Esophagus (tissue), 2 donors: ENCODE data around the gene ACP5. TPM values are rescaled to one million over a fixed set of nuclear protein-coding genes. Genes with fewer than 3 reads are reported as not detected.
"Not testable (repeated sequence)": the region's sequence is repeated elsewhere in the genome, so short reads cannot be mapped to it uniquely, and the experiment has no call there.

Source experiments
- H3K27ac ChIP-seq, 2 donors: one replicate each; pipeline ENCODE4 v1.5.1; 2013; ENCODE audit warnings: low read depth in 2 of 2, mild to moderate bottlenecking in 2 of 2, inconsistent platforms in 1 of 2, low read length in 1 of 2, moderate library complexity in 1 of 2
- H3K27me3 ChIP-seq, 2 donors: one replicate each; pipeline ENCODE4 v1.6.1; 2013; ENCODE audit warnings: low read length in 2 of 2, control low read depth in 1 of 2, mild to moderate bottlenecking in 1 of 2; ENCODE audit not compliant: insufficient read depth in 2 of 2, control insufficient read depth in 1 of 2
- H3K36me3 ChIP-seq, 2 donors: one replicate each; pipeline ENCODE4 v1.6.1; 2013; ENCODE audit warnings: low read length in 1 of 2; ENCODE audit not compliant: control insufficient read depth in 2 of 2, insufficient read depth in 2 of 2
- H3K4me1 ChIP-seq, 2 donors: one replicate each; pipeline ENCODE4 v1.6.1; 2013; ENCODE audit warnings: low read length in 1 of 2; ENCODE audit not compliant: control insufficient read depth in 2 of 2, insufficient read depth in 2 of 2
- H3K4me3 ChIP-seq, 2 donors: one replicate each; pipeline ENCODE4 v1.5.1; 2013; ENCODE audit warnings: low read length in 2 of 2, mild to moderate bottlenecking in 2 of 2, low read depth in 1 of 2, moderate library complexity in 1 of 2
- H3K9me3 ChIP-seq, 2 donors: one replicate each; pipeline ENCODE4 v1.6.1; 2013; ENCODE audit warnings: mild to moderate bottlenecking in 2 of 2, low read depth in 1 of 2, low read length in 1 of 2, moderate library complexity in 1 of 2; ENCODE audit not compliant: control insufficient read depth in 2 of 2, insufficient read depth in 1 of 2
- WGBS, 2 donors: extraction: QIAGEN DNeasy Blood & Tissue Kit; methylation state at CpG; one replicate each; pipeline ENCODE4 v1.1.7; 2013; 5-methylcytosine and 5-hydroxymethylcytosine counted together
- polyA plus RNA-seq, 2 donors: library from polyadenylated mRNA; stranded (reverse); fragments of 200-250 nt; gene quantifications; one replicate each; pipeline ENCODE4 v1.2.3, GENCODE V29; 2013
- donor health status: healthy with polysubstance abuse.
- donor health status: Bipolar disorder and iron deficiency.

ACP5 gene
- polyA plus RNA-seq: 10 to 100 TPM; 23.5 to 33.9 TPM

- Histone ChIP-seq H3K27me3 (no peaks in the 10 kb centered on the region), H3K27ac (peak within 1 kb of the TSS; percentile 47 to 76), H3K36me3 (peaks cover 0 to 8% of the 10 kb centered on the region in 2 donors), H3K4me3 (peak within 1 kb of the TSS; percentile 39 to 59), H3K9me3 (no peaks in the 10 kb centered on the region), H3K4me1 (peaks cover 0 to 22% of the 10 kb centered on the region in 2 donors)
- 48 to 57% methylated on average over 18 of the region's 18 CpGs for WGBS, 2 donors
These were observed at the start of gene ACP5 for GRCh38 chr19:11577451-11578257. Gene ACP5, minus strand, starts transcription at chr19:11577645. Its CDS starts 328 bp downstream, at chr19:11577317.

DNA sequence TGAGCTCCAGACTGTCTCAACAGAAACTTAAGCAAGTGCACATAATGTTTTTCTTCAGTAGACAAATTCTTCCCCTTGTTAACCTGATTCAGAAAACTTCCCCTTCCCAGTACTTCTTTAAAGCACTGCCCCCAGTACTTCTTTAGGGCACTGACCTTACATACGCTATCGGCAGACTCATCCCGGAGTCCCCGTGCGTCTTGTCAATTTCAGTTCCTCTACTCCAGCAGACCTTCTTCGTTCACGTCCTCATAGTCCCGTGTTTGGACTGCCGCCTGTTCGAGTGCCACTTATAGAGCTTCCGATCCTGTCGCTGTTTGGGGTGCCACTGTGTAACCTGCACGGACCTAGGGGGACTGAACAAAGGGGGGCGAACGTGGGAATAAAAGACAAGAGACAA, 48.8 kb upstream of the ACP5 start:
- no peaks in the 10 kb centered on the region for H3K9me3 ChIP-seq
- no peaks in the 10 kb centered on the region for H3K4me1 ChIP-seq
- no peaks in the 10 kb centered on the region for H3K36me3 ChIP-seq
- no peak overlapping the region for H3K4me3 ChIP-seq
- 83 to 85% methylated on average over 15 of the region's 15 CpGs for WGBS, 2 donors
- H3K27me3 ChIP-seq: no peaks in the 10 kb centered on the region
- no peak overlapping the region for H3K27ac ChIP-seq

GRCh38 chr19:11624069-11624463, 46.6 kb upstream of the ACP5 start:
- 32 to 41% methylated on average over 4 of the region's 4 CpGs for WGBS, 2 donors
- Histone ChIP-seq H3K9me3 (no peaks in the 10 kb centered on the region), H3K4me3 (no peak overlapping the region)

DNA sequence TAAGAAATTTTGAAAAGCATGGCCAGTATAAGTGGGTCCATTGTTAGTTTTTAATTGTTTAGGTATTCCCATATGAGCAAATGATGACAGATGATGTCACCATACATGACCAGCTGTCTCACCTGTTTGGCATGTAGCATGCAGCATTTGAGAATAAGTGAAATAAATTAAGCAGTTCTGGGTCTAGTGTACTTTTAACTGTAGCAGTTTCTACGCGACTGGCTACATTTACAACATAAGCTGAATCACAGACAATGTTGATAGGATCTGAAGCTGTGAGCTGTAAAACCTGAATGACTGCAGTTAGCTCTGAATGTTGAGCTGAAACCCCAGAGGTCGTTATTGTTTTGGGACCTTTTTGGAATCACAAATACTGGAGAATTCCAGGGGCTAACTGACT, 45.0 kb upstream of the ACP5 start:
- H3K27me3 ChIP-seq, H3K4me3 ChIP-seq, H3K27ac ChIP-seq, H3K36me3 ChIP-seq, H3K9me3 ChIP-seq, H3K4me1 ChIP-seq: not testable (repeated sequence)
- 49 to 54% methylated on average over 3 of the region's 3 CpGs for WGBS, 2 donors

More at GRCh38 chr19:11624069-11624463, 46.6 kb upstream of the ACP5 start:
- H3K27me3 ChIP-seq: no peaks in the 10 kb centered on the region
- H3K4me1 ChIP-seq: no peaks in the 10 kb centered on the region
- H3K36me3 ChIP-seq: peaks cover 0 to 3% of the 10 kb centered on the region in 2 donors
- H3K27ac ChIP-seq: no peak overlapping the region

- Histone ChIP-seq H3K9me3 (peaks cover 0 to 10% of the 10 kb centered on the region in 2 donors), H3K27me3 (no peaks in the 10 kb centered on the region), H3K36me3 (peaks cover 13 to 18% of the 10 kb centered on the region in 2 donors), H3K4me3 (no peak overlapping the region), H3K27ac (no peak overlapping the region), H3K4me1 (no peaks in the 10 kb centered on the region)
- WGBS, 2 donors: 68 to 71% methylated on average over 4 of the region's 4 CpGs
These were observed 43.1 kb upstream of the ACP5 start for GRCh38 chr19:11620553-11620952.

DNA sequence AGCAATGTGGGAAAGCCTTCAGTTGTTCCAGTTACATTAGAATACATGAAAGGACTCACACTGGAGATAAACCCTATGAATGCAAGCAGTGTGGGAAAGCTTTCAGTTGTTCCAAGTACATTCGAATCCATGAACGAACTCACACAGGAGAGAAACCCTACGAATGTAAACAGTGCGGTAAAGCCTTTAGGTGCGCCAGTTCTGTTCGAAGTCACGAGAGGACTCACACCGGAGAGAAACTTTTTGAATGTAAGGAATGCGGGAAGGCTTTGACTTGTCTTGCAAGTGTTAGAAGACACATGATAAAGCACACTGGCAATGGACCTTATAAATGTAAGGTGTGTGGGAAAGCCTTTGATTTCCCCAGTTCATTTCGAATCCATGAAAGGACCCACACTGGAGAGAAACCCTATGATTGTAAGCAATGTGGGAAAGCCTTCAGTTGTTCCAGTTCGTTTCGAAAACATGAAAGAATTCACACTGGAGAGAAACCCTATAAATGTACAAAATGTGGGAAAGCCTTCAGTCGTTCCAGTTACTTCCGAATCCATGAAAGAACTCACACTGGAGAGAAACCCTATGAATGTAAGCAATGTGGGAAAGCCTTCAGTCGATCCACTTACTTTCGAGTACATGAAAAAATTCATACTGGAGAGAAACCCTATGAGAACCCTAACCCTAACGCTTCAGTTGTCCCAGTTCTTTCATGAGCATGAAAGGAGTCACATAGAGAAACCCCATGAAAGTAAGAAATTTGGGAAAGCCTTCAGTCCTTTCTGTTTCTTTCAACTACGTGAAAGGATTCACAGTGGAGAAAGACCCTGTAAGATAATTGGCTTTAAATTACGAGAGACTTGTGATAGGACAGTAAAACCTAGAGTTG, 40.0 kb upstream of the ACP5 start:
- H3K9me3 ChIP-seq: peaks cover 0 to 10% of the 10 kb centered on the region in 2 donors
- 97 to 98% methylated on average over 19 of the region's 19 CpGs for WGBS, 2 donors
- peaks cover 13 to 18% of the 10 kb centered on the region in 2 donors for H3K36me3 ChIP-seq
- no peak overlapping the region for H3K27ac ChIP-seq
- no peak overlapping the region for H3K4me3 ChIP-seq
- no peaks in the 10 kb centered on the region for H3K27me3 ChIP-seq
- no peaks in the 10 kb centered on the region for H3K4me1 ChIP-seq

DNA sequence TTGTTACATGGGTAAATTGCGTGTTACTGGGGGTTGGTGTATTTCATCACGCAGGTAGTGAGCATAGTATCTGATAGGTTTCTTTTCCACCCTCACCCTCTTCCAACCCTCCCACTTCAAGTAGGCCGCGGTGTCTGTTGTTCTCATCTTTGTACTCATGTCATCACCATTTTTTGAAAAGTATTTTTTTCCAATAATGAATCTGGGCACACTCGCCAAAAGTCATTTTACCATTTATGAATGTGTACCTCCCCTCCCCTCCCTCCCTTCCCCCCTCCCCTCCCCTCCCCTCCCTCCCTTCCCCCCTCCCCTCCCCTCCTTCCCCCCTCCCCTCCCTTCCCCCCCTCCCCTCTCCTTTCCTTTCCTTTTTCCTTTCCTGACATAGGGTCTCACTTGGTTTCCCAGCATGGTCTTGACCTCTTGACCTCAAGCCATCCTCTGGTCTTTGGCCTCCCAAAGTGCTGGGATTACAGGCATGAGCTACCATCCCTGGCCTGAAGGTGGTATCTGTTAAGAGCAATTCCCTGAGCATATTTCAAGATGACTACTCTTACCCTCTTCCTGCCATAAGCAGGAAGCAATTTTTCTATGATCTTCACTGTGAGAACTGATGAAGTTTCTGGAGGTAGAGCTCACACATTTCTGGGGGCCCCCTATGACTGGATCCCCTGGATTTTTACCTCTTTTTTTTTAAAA, 35.5 kb upstream of the ACP5 start:
- 94 to 96% methylated on average over 5 of the region's 5 CpGs for WGBS, 2 donors
- peaks cover 10 to 15% of the 10 kb centered on the region in 2 donors for H3K36me3 ChIP-seq
- H3K4me1 ChIP-seq: no peaks in the 10 kb centered on the region
- H3K4me3 ChIP-seq: no peak overlapping the region
- H3K27me3 ChIP-seq: no peaks in the 10 kb centered on the region
- peaks cover 0 to 10% of the 10 kb centered on the region in 2 donors for H3K9me3 ChIP-seq
- no peak overlapping the region for H3K27ac ChIP-seq

GRCh38 chr19:11611730-11612129, 34.3 kb upstream of the ACP5 start:
- Histone ChIP-seq H3K4me1 (no peaks in the 10 kb centered on the region), H3K27me3 (no peaks in the 10 kb centered on the region), H3K36me3 (peaks cover 1 to 5% of the 10 kb centered on the region in 2 donors), H3K27ac (no peak overlapping the region), H3K9me3 (peaks cover 0 to 4% of the 10 kb centered on the region in 2 donors), H3K4me3 (no peak overlapping the region)
- WGBS, 2 donors: 89 to 96% methylated on average over 1 of the region's 1 CpG

DNA sequence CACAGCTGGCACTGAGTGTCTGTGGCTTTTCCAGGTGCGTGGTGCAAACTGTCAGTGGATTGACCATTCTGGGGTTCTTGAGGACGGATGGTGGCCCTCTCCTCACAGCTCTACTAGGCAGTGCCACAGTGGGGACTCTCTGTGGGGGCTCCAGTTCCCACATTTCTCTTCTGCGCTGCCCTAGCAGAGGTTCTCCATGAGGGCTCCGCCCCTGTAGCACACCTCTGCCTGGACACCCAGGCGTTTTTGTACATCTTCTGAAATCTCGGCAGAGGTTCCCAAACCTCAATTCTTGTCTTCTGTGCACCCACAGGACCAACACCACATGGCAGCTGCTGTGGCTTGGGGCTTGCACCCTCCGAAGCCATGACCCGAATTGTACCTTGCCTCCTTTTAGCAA, 29.0 kb upstream of the ACP5 start:
- 96% methylated on average over 8 of the region's 8 CpGs for WGBS, 2 donors
- H3K36me3 ChIP-seq: peaks cover 0 to 5% of the 10 kb centered on the region in 2 donors

More for the DNA sequence above, 29.0 kb upstream of the ACP5 start:
- H3K27ac ChIP-seq: no peak overlapping the region
- H3K4me1 ChIP-seq: no peaks in the 10 kb centered on the region
- H3K4me3 ChIP-seq: no peak overlapping the region
- no peaks in the 10 kb centered on the region for H3K9me3 ChIP-seq
- no peaks in the 10 kb centered on the region for H3K27me3 ChIP-seq
